H7 (cell line): ENCODE measurements around the gene GATAD2A. TPM values are rescaled to one million over a fixed set of nuclear protein-coding genes. Genes with fewer than 3 reads are reported as not detected.

ENCODE experiments used
- DNase-seq: peaks from one replicate; pipeline ENCODE4 v3.0.0; 2012
- H3K27me3 ChIP-seq: 2 replicates; pipeline ENCODE4 v1.6.0; 2011; ENCODE audit warnings: mild to moderate bottlenecking, low read length; ENCODE audit not compliant: control insufficient read depth, insufficient read depth
- H3K36me3 ChIP-seq: replicated peaks from 2 replicates; pipeline ENCODE4 v1.5.1; 2011; ENCODE audit warnings: low read length; ENCODE audit not compliant: control insufficient read depth, insufficient read depth
- H3K4me3 ChIP-seq: 2 replicates; pipeline ENCODE4 v1.5.1; 2011; ENCODE audit warnings: low read depth, mild to moderate bottlenecking, control low read depth, low read length, moderate library complexity; ENCODE audit not compliant: insufficient read depth
- total RNA-seq: library from RNA; depleted of rRNA; stranded (reverse); fragments of >200 nt; shearing (Covaris generic); gene quantifications from 2 replicates; pipeline ENCODE4 v1.2.3, GENCODE V29; 2014

GATAD2A gene
- total RNA-seq, 1 experiment from 2014 or later: 104 TPM

DNA sequence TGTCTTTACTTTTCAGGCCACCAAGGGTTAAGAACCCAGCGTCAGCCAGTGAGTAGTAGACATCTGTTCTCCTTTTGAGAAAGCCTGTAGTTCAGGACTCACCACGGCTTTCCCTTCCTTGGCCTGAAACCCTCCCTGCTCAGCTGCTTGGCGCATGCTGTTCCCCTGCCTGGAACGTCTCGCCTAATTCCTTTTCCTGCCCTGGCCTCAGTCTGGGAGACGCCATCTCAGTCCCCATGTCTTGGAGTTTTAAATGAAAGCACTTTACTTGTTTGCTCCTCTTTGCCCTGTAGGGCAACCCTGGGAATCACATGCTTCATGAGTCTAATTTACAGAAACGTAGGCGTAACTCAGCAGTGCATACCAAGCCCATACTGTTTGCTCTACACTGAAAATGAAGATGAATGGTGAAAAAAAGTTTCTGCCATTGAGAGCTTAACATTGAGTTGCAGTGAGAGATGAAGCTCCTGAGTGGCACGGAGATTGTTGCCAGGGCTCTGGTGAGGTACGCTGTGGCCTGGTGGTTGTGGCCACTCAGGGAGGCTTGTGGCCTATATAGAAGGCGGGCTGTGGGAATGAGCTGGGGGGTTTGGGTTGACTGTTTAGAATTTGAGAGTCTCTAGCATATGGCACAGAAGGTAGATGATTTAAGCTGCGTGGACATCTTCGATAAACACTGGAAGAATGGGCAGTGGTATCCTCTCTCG lies 52.8 kb downstream of the GATAD2A start:
- no peak for DNase-seq
- no peak overlapping the region for H3K4me3 ChIP-seq
- peaks cover 2% of the 10 kb centered on the region for H3K36me3 ChIP-seq
- H3K27me3 ChIP-seq: no peaks in the 10 kb centered on the region

DNA sequence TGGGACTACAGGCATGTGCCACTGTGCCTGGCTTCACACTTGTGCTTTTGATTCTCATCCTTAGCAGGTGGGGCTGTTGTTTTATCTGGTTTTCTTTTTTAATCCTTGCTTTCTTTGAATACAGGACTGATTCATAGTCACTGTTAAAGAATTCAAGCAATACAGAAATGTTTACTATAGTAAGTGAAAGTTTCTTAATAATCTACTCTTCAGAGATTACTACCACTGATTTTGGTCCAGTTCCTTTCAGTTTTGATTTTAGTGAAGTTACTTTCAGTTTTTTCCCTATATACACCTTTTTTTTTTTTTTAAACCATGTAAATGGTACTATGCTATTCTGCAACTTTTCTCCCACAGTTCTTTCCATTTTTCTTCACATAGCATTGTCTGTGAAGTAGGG lies 53.6 kb downstream of the GATAD2A start:
- Histone ChIP-seq H3K36me3 (peaks cover 2% of the 10 kb centered on the region), H3K27me3 (no peaks in the 10 kb centered on the region), H3K4me3 (no peak overlapping the region)
- DNase-seq: no peak

DNA sequence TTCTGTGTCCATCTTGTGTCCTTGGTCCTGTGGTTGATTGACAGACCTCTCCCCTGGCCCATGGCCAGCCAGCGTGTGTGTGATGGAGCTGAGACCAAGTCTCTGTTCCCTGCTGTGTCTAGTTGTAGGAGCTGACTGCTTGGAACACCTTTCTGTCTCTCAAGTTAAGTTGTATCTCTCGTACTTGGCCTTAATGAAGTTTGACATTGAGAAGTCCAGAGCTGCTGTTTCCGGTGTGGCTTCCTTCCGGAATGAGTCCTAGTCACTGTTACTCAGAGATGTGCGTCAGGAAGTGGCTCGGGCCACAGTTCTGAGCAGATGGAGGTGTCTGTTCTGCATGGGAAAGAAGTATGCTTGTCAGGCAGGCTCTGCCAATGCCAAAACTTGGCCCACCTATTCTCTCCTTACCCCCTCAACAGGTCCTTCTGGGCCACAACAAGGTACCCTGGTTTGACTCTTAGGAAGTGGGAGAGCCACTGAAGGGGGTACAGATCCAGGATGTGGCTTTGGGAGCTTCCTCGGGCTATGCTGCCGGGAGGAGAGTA lies 54.3 kb downstream of the GATAD2A start:
- H3K4me3 ChIP-seq: no peak overlapping the region
- peaks cover 2% of the 10 kb centered on the region for H3K36me3 ChIP-seq
- no peaks in the 10 kb centered on the region for H3K27me3 ChIP-seq
- DNase-seq: no peak

- DNase-seq: no peak
- H3K27me3 ChIP-seq: no peaks in the 10 kb centered on the region
- H3K4me3 ChIP-seq: no peak overlapping the region
- peaks cover 3% of the 10 kb centered on the region for H3K36me3 ChIP-seq
Measured at GRCh38 chr19:19460258-19460731, 54.8 kb downstream of the GATAD2A start.

DNA sequence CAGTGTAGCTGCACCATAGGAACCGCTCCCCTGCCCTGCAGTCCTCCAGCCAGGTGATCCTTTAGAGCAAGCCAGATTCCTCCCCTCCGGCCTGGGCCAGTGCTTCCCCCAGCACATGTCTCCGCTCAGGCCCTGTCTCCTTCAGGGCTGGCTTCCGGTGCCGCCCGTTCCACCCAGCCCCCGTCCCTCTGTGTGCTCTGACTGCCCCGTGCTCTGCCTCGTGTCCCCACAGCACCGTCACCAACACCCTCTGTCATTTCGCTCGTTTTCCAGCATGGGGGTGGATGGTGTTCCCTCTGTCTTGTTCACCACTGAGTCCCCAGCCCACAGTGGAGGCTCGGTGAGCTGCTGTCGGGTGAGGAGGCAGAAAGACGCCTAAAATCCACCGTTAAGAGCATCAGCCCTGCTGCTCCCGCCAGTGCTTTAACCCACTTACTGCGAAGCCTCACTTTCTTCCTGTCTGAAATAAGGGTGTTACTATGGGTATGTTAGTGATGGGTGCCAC lies 55.3 kb downstream of the GATAD2A start:
- peak; percentile 75 for DNase-seq
- Histone ChIP-seq H3K27me3 (no peaks in the 10 kb centered on the region), H3K4me3 (no peak overlapping the region), H3K36me3 (peaks cover 8% of the 10 kb centered on the region)

- Histone ChIP-seq H3K27me3 (no peaks in the 10 kb centered on the region), H3K36me3 (peaks cover 13% of the 10 kb centered on the region), H3K4me3 (no peak overlapping the region)
- DNase-seq: no peak
Measured at GRCh38 chr19:19461306-19461670, 55.8 kb downstream of the GATAD2A start.

GRCh38 chr19:19461671-19462622 lies 56.5 kb downstream of the GATAD2A start:
- H3K27me3 ChIP-seq: no peaks in the 10 kb centered on the region
- peak; percentile 99 for DNase-seq
- no peak overlapping the region for H3K4me3 ChIP-seq

DNA sequence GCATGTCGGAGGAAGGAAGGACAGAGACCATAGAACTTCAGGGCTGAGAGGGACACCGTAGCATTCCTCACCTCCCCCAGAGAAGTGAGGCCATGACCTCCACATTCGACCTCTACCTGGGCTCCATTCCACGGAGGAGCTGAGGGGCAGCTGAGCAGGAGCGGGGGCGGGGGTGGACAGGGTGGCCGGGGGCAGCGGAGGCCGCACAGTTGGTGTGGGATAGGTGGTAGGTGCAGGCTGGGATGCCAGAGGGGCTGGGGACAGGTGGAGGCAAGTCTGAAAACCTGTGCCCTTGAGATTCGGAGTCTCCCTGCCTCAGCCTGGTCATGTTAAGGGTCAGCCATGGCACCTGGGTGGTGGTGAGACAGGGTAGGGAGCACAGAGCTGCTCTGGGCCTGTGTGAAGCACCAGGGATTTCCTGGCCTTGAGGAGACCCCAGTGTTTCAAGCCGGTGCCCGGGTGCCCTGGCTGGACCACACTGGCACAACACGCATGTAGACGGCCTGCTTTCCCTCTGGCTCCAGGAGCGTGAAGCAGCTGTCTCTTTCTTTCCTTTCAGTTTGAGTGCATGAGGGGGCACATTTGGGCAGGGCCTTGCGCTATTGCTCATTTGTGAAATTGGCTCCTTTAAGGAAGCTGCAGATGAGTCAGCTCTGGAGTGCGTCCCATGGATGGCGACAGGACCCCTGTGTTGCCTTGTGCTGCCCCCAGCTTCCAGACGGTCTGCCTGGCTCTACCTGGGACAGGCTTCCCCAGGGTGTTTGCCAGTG lies 58.1 kb downstream of the GATAD2A start:
- H3K27me3 ChIP-seq: no peaks in the 10 kb centered on the region
- peak; percentile 57 for DNase-seq
- peaks cover 16% of the 10 kb centered on the region for H3K36me3 ChIP-seq
- no peak overlapping the region for H3K4me3 ChIP-seq

More at GRCh38 chr19:19461671-19462622, 56.5 kb downstream of the GATAD2A start:
- peaks cover 14% of the 10 kb centered on the region for H3K36me3 ChIP-seq

GRCh38 chr19:19464339-19465098 lies 59.0 kb downstream of the GATAD2A start:
- Histone ChIP-seq H3K27me3 (no peaks in the 10 kb centered on the region), H3K36me3 (peaks cover 18% of the 10 kb centered on the region), H3K4me3 (no peak overlapping the region)
- peak; percentile 85 for DNase-seq

- Histone ChIP-seq H3K36me3 (peaks cover 18% of the 10 kb centered on the region), H3K4me3 (no peak overlapping the region), H3K27me3 (no peaks in the 10 kb centered on the region)
- no peak for DNase-seq
Measured at GRCh38 chr19:19465436-19466070, 60.1 kb downstream of the GATAD2A start.

DNA sequence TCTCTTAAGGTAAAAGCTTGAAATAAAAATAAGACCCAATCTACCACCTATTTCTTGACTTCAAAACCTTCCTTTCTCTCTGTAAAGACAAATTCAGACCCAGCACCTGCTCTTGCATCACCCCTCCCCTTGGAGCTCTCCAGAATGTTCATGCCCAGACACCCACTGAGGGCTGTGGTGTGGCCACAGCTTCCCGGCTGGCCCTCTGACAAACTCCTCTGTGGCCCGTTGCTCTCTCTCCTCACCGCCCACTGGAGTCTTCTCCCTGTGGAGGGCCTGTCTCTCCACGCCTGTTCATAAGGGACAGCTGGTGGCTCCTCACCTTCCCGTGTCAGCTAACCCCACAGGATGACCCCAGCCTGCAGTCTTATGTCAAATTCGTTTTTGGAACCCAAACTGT lies 60.7 kb downstream of the GATAD2A start:
- Histone ChIP-seq H3K27me3 (no peaks in the 10 kb centered on the region), H3K36me3 (peaks cover 18% of the 10 kb centered on the region), H3K4me3 (no peak overlapping the region)
- no peak for DNase-seq

- no peak overlapping the region for H3K4me3 ChIP-seq
- H3K27me3 ChIP-seq: no peaks in the 10 kb centered on the region
- H3K36me3 ChIP-seq: peaks cover 19% of the 10 kb centered on the region
- no peak for DNase-seq
Measured at GRCh38 chr19:19468424-19469050, 63.1 kb downstream of the GATAD2A start.

DNA sequence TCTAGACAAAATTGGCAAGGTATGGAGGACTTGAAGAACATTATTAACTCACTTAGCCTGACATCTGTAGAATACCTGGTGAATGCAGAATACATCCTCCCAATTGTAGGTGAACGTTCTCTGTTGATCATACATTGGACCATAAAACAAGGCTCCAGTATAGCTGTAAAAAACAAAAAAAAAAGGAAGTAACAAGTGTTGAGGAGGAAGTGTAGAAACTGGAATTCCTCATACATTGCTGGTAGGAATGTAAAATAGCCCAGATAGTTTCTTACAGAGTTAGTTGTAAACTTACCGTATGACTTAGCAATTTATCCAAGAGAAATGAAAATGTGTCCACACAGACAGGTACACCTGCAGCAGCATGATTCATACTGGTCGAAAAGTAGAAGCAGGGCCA lies 65.1 kb downstream of the GATAD2A start:
- H3K36me3 ChIP-seq: peaks cover 16% of the 10 kb centered on the region
- DNase-seq: no peak
- H3K4me3 ChIP-seq: no peak overlapping the region
- H3K27me3 ChIP-seq: no peaks in the 10 kb centered on the region
